Progenitor cell of endocrine pancreas (in vitro differentiated cells): ENCODE data around the gene FOXK1. TPM values are rescaled to one million over a fixed set of nuclear protein-coding genes. Genes with fewer than 3 reads are reported as not detected.

Experiments
- DNase-seq: peaks from one replicate; pipeline ENCODE4 v3.0.0; 2021; ENCODE audit warnings: low spot score; ENCODE audit not compliant: unreplicated experiment
- H3K27ac Mint-ChIP-seq: 2 replicates; pipeline ENCODE4 v1.8.0; 2021; ENCODE audit warnings: mild to moderate bottlenecking, moderate library complexity, mixed read lengths
- H3K27me3 Mint-ChIP-seq: 2 replicates; pipeline ENCODE4 v1.8.0; 2021; ENCODE audit warnings: mixed read lengths
- H3K36me3 Mint-ChIP-seq: 2 replicates; pipeline ENCODE4 v1.8.0; 2022; ENCODE audit warnings: mixed read lengths; ENCODE audit not compliant: insufficient read depth
- H3K4me1 Mint-ChIP-seq: 2 replicates; pipeline ENCODE4 v1.8.0; 2021; ENCODE audit warnings: low read depth, mixed read lengths
- H3K4me3 Mint-ChIP-seq: 2 replicates; pipeline ENCODE4 v1.8.0; 2021; ENCODE audit warnings: low read depth, mild to moderate bottlenecking, moderate library complexity, mixed read lengths
- H3K9me3 Mint-ChIP-seq: 2 replicates; pipeline ENCODE4 v1.8.0; 2021; ENCODE audit warnings: low read depth, mixed read lengths
- CTCF ChIP-seq: fragments of 200-600 bp; sonication (generic); IDR thresholded peaks from one replicate; pipeline ENCODE4 v1.5.0; 2021; ENCODE audit warnings: antibody characterized with exemption, mild to moderate bottlenecking; ENCODE audit not compliant: unreplicated experiment
- total RNA-seq: library from RNA; stranded (reverse); gene quantifications from 2 replicates; pipeline ENCODE4 v1.2.1, GENCODE V29; 2021

Gene FOXK1
- total RNA-seq, 1 donor from 2014 or later = 47.6 TPM

GRCh38 chr7:4659551-4660286 is 22.4 kb upstream of the FOXK1 start:
- TF ChIP-seq CTCF = no peak
- peaks cover 20% of the 10 kb centered on the region for H3K9me3 Mint-ChIP-seq
- no peaks in the 10 kb centered on the region for H3K4me1 Mint-ChIP-seq
- no peak overlapping the region for H3K4me3 Mint-ChIP-seq
- peaks cover 6% of the 10 kb centered on the region for H3K36me3 Mint-ChIP-seq
- H3K27me3 Mint-ChIP-seq = peaks cover 3% of the 10 kb centered on the region
- DNase-seq = no peak
- H3K27ac Mint-ChIP-seq = no peak overlapping the region

- Mint-ChIP-seq H3K4me1 (no peaks in the 10 kb centered on the region), H3K4me3 (no peak overlapping the region), H3K9me3 (peaks cover 20% of the 10 kb centered on the region), H3K36me3 (peaks cover 4% of the 10 kb centered on the region), H3K27ac (no peak overlapping the region), H3K27me3 (peaks cover 3% of the 10 kb centered on the region)
- no peak for TF ChIP-seq CTCF
- DNase-seq = no peak
Observed at GRCh38 chr7:4661871-4662270, 20.2 kb upstream of the FOXK1 start.

- no peak overlapping the region for H3K4me3 Mint-ChIP-seq
- peaks cover 3% of the 10 kb centered on the region for H3K27me3 Mint-ChIP-seq
- no peak for TF ChIP-seq CTCF
- H3K27ac Mint-ChIP-seq = no peak overlapping the region
- H3K36me3 Mint-ChIP-seq = peaks cover 4% of the 10 kb centered on the region
- no peaks in the 10 kb centered on the region for H3K4me1 Mint-ChIP-seq
- DNase-seq = no peak
- peaks cover 12% of the 10 kb centered on the region for H3K9me3 Mint-ChIP-seq
Observed at GRCh38 chr7:4663239-4664018, 18.7 kb upstream of the FOXK1 start.

- Mint-ChIP-seq H3K4me1 (no peaks in the 10 kb centered on the region), H3K27me3 (no peaks in the 10 kb centered on the region), H3K9me3 (no peaks in the 10 kb centered on the region), H3K27ac (no peak overlapping the region), H3K36me3 (no peaks in the 10 kb centered on the region), H3K4me3 (no peak overlapping the region)
- TF ChIP-seq CTCF = no peak
- DNase-seq = no peak
Observed at GRCh38 chr7:4665661-4666060, 16.4 kb upstream of the FOXK1 start.

- H3K27ac Mint-ChIP-seq = no peak overlapping the region
- no peak for TF ChIP-seq CTCF
- H3K4me1 Mint-ChIP-seq = no peaks in the 10 kb centered on the region
- DNase-seq = no peak
- H3K9me3 Mint-ChIP-seq = no peaks in the 10 kb centered on the region
- H3K36me3 Mint-ChIP-seq = no peaks in the 10 kb centered on the region
- H3K4me3 Mint-ChIP-seq = no peak overlapping the region
- H3K27me3 Mint-ChIP-seq = peaks cover 5% of the 10 kb centered on the region
Observed at GRCh38 chr7:4667776-4668509, 14.2 kb upstream of the FOXK1 start.
